Common myeloid progenitor, CD34-positive (primary cell): Measurements from ENCODE around the gene VSTM5. TPM values are rescaled to one million over a fixed set of nuclear protein-coding genes. Genes with fewer than 3 reads are reported as not detected.
"Not testable (repeated sequence)": the region's sequence is repeated elsewhere in the genome, so short reads cannot be mapped to it uniquely, and the experiment has no call there.

Experiments used
- CTCF ChIA-PET: fragments of 350-600 bp; sonication (Branson Sonifier 250); formaldehyde crosslinking; loops from one replicate; lab custom pipeline; 2021; ENCODE audit warnings: antibody characterized with exemption; lab: Charles Lee
- POLR2A ChIA-PET: fragments of 350-600 bp; sonication (Branson Sonifier 250); formaldehyde crosslinking; loops from one replicate; lab custom pipeline; 2021; ENCODE audit warnings: antibody characterized with exemption; lab: Charles Lee
- DNase-seq, 3 donors: peaks; one replicate each; pipeline versions ENCODE4 v3.0.0 to v3.0.0-alpha.2; 2013
- H3K27ac ChIP-seq, 2 experiments: 1 replicate in 1 of 2; 2 replicates in 1 of 2; pipeline ENCODE4 v1.7.0; 2013; ENCODE audit warnings: inconsistent platforms in 2 of 2, low read length in 2 of 2, mild to moderate bottlenecking in 2 of 2, low read depth in 1 of 2, moderate library complexity in 1 of 2; ENCODE audit not compliant: severe bottlenecking in 2 of 2, insufficient read depth in 1 of 2, poor library complexity in 1 of 2
- H3K27me3 ChIP-seq, 5 experiments: replicated peaks in 2 of 5; 1 replicate in 3 of 5; 2 replicates in 2 of 5; pipeline versions ENCODE4 v1.6.1 to v1.7.0; 2013; ENCODE audit warnings: low read length in 4 of 5, mild to moderate bottlenecking in 2 of 5, moderate library complexity in 2 of 5, inconsistent platforms in 1 of 5; ENCODE audit not compliant: insufficient read depth in 5 of 5, control insufficient read depth in 4 of 5
- H3K36me3 ChIP-seq, 4 experiments: 1 replicate in 2 of 4; 2 replicates in 2 of 4; pipeline versions ENCODE4 v1.6.1 to v1.7.0; 2013; ENCODE audit warnings: low read length in 3 of 4, control low read depth in 1 of 4, mild to moderate bottlenecking in 1 of 4; ENCODE audit not compliant: control insufficient read depth in 4 of 4, insufficient read depth in 4 of 4
- H3K4me1 ChIP-seq, 4 experiments: 1 replicate in 3 of 4; 2 replicates in 1 of 4; pipeline versions ENCODE4 v1.6.1 to v1.7.1; 2013; ENCODE audit warnings: low read length in 3 of 4, mild to moderate bottlenecking in 3 of 4, control low read depth in 1 of 4, inconsistent platforms in 1 of 4, moderate library complexity in 1 of 4; ENCODE audit not compliant: control insufficient read depth in 4 of 4, insufficient read depth in 4 of 4; ENCODE audit errors: control extremely low read depth in 1 of 4
- H3K4me3 ChIP-seq, 7 experiments: 1 replicate in 4 of 7; 2 replicates in 3 of 7; pipeline versions ENCODE4 v1.5.1 to v1.7.0; 2013; ENCODE audit warnings: mild to moderate bottlenecking in 7 of 7, low read length in 6 of 7, moderate library complexity in 6 of 7, inconsistent platforms in 2 of 7, low read depth in 2 of 7, control low read depth in 1 of 7; ENCODE audit not compliant: insufficient read depth in 4 of 7, control insufficient read depth in 1 of 7; ENCODE audit errors: extremely low read depth in 1 of 7
- H3K9me3 ChIP-seq, 5 experiments: 1 replicate in 4 of 5; 2 replicates in 1 of 5; pipeline versions ENCODE4 v1.6.1 to v1.7.1; 2013; ENCODE audit warnings: low read length in 4 of 5, mild to moderate bottlenecking in 2 of 5, inconsistent platforms in 1 of 5, low read depth in 1 of 5, moderate library complexity in 1 of 5; ENCODE audit not compliant: control insufficient read depth in 4 of 5, insufficient read depth in 2 of 5; ENCODE audit errors: control extremely low read depth in 1 of 5
- WGBS: methylation state at CpG from one replicate; pipeline ENCODE4 v1.1.5; 2013; ENCODE audit not compliant: insufficient coverage; 5-methylcytosine and 5-hydroxymethylcytosine counted together
- polyA plus RNA-seq: library from polyadenylated mRNA; unstranded; fragments of 120-200 nt; gene quantifications from one replicate; pipeline ENCODE4 v1.2.1, GENCODE V29; 2013

VSTM5 gene, protein sequence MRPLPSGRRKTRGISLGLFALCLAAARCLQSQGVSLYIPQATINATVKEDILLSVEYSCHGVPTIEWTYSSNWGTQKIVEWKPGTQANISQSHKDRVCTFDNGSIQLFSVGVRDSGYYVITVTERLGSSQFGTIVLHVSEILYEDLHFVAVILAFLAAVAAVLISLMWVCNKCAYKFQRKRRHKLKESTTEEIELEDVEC
- 0.18 TPM for polyA plus RNA-seq

DNA sequence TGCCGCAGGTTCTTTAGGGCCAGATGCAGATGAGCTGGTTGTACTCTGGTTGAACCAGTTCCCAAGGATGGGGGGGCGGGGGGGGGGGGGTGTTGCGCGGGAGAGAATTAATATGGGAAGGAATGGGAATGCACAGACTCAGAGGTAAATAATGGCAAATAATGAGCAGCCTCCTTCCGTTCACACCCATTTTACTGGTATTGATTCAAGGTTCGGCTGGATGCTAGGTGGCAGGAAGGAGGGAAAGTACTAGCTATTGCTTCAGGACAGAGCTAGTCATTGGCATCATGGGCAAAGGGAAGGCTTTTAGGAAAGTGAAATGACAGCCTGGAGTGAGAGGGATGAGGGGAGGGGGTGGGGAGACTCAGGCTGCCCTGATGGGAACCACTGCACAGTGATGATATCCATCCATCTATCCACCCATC, at the start of gene VSTM5:
Gene VSTM5, minus strand, starts transcription at position 25 of the 425 bp plus-strand sequence. CDS start 116 bp downstream, outside the sequence.
- POLR2A ChIA-PET = interaction anchor here (0.6 kb wide), 1 partner anchor 109 kb away, joined by 4 read pairs; the partner anchor contains the start of gene C11orf54
- H3K27ac ChIP-seq = no peak within 1 kb of the TSS
- H3K27me3 ChIP-seq = peaks cover 0 to 12% (median 0%) of the 10 kb centered on the region in 5 experiments
- WGBS = 79% methylated on average over 2 of the region's 6 CpGs
- DNase-seq = no peak
- H3K36me3 ChIP-seq = no peaks in the 10 kb centered on the region
- peaks cover 0 to 4% (median 0%) of the 10 kb centered on the region in 5 experiments for H3K9me3 ChIP-seq
- peak within 1 kb of the TSS in 5 of 7 experiments; percentile 42 to 70 (median 57) for H3K4me3 ChIP-seq
- H3K4me1 ChIP-seq = peaks cover 0 to 9% (median 5%) of the 10 kb centered on the region in 4 experiments
- CTCF ChIA-PET = interaction anchor here (1.1 kb wide), 1 partner anchor 40 kb away, joined by 3 read pairs; no protein-coding TSS in a partner anchor

DNA sequence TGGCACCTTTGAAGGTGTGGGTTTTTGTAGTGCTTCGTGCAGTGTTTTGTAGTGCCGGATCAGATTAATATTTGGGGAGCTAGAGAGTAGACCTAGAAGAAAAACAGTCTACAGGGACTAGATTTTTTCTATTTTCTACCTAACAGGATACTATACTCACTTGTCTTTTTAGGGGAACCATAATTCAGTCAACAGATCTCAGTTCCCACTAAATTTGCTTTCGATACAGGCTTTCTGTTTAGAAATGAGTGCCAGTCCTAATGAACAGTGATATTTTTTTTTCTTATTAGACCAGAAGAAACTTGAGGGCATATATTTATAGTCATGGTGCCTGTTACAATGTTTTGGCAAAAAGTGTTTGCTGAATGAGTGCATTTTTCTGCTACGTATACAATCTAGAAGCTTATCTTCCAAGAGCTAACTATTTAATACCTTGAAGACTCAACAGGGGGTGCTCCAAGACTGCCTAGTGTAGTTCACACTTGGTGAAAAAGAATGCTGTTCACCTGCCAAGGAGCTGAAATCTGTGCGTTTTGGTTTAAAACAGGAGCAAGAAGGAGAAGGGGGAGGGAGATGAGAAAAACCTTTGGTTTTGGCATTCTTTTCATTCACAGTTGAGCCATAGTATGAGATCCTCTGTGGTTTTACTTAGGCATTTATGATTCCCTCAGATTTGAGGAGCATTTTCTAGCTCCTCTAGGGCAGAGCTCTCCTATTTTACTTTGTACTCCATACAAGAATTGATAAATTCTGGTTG, 44.9 kb upstream of the VSTM5 start:
- ChIA-PET POLR2A (no interaction called here), CTCF (interaction anchor here (0.6 to 2.3 kb wide), 16 partner anchors 8 to 702 kb away, joined by 3 to 6 read pairs (median 3); no protein-coding TSS in a partner anchor)
- 100% methylated on average over 1 of the region's 5 CpGs for WGBS
- H3K4me3 ChIP-seq = no peak overlapping the region
- H3K4me1 ChIP-seq = no peaks in the 10 kb centered on the region
- peaks cover 0 to 3% (median 0%) of the 10 kb centered on the region in 5 experiments for H3K9me3 ChIP-seq
- no peaks in the 10 kb centered on the region for H3K36me3 ChIP-seq
- no peak overlapping the region for H3K27ac ChIP-seq
- DNase-seq = peak; percentile 38 to 66 (median 60)
- H3K27me3 ChIP-seq = peaks cover 0 to 9% (median 4%) of the 10 kb centered on the region in 5 experiments

DNA sequence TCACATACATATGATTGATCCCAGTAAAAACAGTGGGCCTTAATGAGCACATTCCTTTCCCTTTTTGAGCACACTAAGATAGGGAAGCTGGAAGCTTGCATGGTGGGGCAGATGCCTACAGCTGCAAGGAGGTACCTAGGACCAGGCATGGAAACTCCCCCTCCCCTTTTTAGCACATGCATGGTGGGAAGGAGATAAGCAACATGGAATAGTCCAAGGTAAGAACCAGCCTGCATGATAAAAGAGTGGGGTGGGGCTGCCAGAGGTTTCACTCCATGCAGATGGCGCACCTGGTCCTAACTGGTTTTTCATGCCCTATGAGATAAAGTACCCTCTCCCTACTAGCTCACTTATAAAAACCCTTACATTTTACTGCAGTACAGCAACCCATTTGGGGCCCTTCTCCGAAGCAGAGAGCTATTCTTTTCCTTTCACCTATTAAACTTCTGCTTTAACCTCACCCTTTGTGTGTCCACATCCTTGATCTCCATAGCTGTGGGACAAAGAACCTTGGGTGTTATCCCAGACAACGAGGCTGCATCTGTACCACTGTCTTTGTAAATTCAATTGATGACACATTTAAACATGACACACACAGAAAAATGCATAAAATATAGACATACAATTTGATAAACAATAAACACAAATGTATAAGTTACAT, 40.1 kb upstream of the VSTM5 start:
- H3K4me1 ChIP-seq = no peaks in the 10 kb centered on the region
- no peak overlapping the region for H3K27ac ChIP-seq
- POLR2A ChIA-PET = no interaction called here
- 89% methylated on average over 2 of the region's 3 CpGs for WGBS
- H3K9me3 ChIP-seq = peaks cover 0 to 5% (median 0%) of the 10 kb centered on the region in 5 experiments
- H3K27me3 ChIP-seq = peaks cover 2 to 8% (median 4%) of the 10 kb centered on the region in 5 experiments
- no peak for DNase-seq
- CTCF ChIA-PET = interaction anchor here (0.6 to 1.4 kb wide), 2 partner anchors 40 to 293 kb away, joined by 3 read pairs; partner anchors contain the start of gene VSTM5
- H3K4me3 ChIP-seq = no peak overlapping the region
- H3K36me3 ChIP-seq = no peaks in the 10 kb centered on the region

DNA sequence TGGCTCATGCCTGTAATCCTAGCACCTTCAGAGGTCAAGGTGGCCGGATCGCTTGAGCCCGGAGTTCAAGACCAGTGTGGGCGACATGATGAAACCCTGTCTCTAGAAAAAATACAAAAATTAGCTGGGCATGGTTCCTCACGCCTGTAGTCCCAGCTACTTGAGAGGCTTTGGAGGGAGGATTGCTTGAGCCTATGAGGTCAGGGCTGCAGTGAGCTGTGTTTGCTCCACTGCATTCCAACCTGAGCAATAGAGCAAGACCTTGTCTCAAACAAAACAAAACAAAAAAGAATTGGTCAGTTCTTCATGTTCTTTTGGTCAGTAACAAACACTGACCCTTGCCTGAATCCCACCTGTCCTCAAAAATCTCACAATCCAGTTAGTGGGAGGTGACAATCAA, 36.7 kb upstream of the VSTM5 start:
- WGBS = 94% methylated on average over 5 of the region's 5 CpGs
- POLR2A ChIA-PET = no interaction called here
- Histone ChIP-seq H3K27me3 (peaks cover 0 to 3% (median 2%) of the 10 kb centered on the region in 5 experiments), H3K36me3 (no peaks in the 10 kb centered on the region), H3K27ac (no peak overlapping the region), H3K4me3 (no peak overlapping the region), H3K9me3 (peaks cover 0 to 11% (median 7%) of the 10 kb centered on the region in 5 experiments), H3K4me1 (no peaks in the 10 kb centered on the region)
- CTCF ChIA-PET = no interaction called here
- DNase-seq = no peak

DNA sequence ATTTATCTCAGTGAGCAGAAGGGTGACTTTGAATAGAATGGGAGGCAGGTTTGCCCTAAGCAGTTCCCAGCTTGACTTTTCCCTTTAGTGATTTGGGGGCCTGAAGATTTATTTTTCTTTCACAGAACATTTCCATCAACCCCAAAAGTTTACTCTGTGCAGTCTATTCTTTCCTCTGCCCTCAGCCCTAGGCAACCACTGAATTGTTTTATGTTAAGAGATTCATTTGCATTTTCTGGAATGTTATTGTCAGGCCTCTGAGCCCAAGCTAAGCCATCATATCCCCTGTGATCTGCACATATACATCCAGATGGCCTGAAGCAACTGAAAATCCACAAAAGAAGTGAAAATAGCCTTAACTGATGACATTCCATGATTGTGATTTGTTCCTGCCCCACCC, 28.7 kb upstream of the VSTM5 start:
- H3K4me3 ChIP-seq, POLR2A ChIA-PET, H3K4me1 ChIP-seq, DNase-seq, H3K36me3 ChIP-seq, CTCF ChIA-PET, H3K27ac ChIP-seq, H3K27me3 ChIP-seq: not testable (repeated sequence)
- peaks cover 0 to 16% (median 7%) of the 10 kb centered on the region in 5 experiments for H3K9me3 ChIP-seq

DNA sequence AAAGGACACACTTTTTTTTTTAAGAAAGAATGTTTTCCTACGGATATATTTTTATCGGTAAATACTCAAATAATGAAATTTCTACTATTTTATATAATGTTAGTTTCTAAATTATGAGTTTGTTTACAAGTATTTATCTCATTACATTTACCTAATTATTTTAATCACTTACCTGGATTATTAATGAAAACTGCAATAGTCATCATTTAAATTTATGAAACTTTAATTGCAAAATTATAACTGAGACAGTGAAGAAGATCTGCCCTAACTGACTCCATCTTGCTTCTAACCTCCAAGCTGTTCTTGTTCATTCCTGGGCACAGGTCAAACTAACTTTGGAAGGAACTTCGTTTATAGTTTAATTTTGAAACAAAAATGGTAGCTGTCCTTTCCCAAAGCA, 25.2 kb upstream of the VSTM5 start:
- Histone ChIP-seq H3K9me3 (peaks cover 0 to 4% (median 0%) of the 10 kb centered on the region in 5 experiments), H3K4me3 (no peak overlapping the region), H3K27me3 (peaks cover 0 to 2% (median 0%) of the 10 kb centered on the region in 5 experiments), H3K27ac (no peak overlapping the region), H3K36me3 (no peaks in the 10 kb centered on the region), H3K4me1 (no peaks in the 10 kb centered on the region)
- DNase-seq = no peak
- ChIA-PET POLR2A (no interaction called here), CTCF (no interaction called here)
- no CpG with 5 or more reads among the region's 3 CpGs for WGBS
